Activated CD8-positive, alpha-beta memory T cell treated with anti-CD3 and anti-CD28 coated beads, Interleukin-2, amount 50 U/mL, for 4 hours (primary cell): ENCODE measurements around the gene CCDC30.
"Not testable (repeated sequence)": the region's sequence is repeated elsewhere in the genome, so short reads cannot be mapped to it uniquely, and the experiment has no call there.

Source experiments
- DNase-seq: peaks from one replicate; pipeline ENCODE4 v3.0.0-alpha.2; 2020

CCDC30 gene

DNA sequence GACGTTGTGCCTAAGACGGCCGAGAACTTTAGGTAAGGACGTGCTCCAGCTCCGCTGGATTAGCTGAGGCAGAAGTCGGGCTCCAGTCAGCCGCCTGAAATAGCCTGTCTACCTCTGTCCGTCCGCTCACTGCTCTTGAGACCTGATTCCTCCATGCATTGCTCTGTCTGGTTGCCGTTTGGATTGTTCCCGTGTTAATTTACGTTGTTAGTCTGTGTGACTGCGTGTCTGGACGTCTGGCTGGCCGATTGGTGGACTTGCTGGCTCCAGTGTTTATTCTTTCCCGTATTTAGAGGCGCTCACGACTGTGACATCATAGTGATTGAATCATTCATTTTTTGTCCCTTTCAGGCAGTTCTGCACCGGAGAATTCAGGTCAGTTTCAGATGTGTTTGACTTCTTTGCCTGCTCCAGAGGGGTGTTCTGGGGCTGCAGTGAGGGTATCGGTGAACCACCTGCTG, 195.8 kb downstream of the CCDC30 start:
- no peak for DNase-seq

DNA sequence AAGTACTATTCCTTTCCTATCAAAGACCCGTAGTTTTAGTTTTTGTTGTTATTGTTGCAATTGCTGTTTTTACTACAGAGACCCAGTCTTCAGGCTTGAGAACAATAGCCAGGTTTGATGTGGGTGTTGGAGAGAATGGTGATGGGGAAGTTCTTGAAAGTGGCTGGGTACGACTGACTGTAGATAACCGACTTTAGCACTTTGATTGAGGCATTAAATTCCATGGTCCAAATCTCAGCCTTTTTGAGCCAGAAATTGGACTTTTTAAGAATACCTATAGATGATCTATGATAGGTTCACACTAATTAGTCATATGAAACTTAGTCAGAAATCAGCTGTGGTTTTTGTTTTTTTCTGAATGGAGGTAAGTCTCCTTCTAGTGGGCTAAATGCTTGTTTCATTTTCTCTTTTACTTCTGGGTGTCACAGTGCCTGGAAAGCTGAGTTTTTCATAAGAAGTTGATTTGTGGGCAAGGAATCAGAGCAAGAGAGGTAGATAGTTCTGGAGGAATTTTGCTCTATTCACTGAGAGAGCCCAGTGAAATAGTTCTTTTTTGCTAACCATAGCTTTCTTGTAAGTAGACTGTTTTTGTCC, 197.9 kb downstream of the CCDC30 start:
- DNase-seq, result no peak

DNA sequence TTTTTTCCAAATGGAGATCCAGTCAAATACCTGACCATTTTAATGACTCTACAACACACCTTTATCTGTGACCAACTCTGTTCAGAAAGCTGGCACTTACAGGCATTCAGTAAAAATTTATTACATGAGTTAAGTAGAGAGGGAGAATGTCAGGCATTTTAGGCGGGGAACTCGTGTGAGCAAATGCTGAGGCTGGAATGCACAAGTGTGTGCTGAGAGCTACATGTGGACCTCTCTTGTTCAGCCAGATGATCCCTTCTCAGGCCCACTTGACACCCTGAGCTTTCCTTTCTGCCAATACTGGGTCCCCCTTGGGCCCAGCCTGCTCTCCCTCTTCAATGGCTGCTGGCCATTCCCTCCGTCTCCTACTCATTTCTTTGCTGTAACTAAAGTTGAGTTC, 206.8 kb downstream of the CCDC30 start:
- no peak for DNase-seq

DNA sequence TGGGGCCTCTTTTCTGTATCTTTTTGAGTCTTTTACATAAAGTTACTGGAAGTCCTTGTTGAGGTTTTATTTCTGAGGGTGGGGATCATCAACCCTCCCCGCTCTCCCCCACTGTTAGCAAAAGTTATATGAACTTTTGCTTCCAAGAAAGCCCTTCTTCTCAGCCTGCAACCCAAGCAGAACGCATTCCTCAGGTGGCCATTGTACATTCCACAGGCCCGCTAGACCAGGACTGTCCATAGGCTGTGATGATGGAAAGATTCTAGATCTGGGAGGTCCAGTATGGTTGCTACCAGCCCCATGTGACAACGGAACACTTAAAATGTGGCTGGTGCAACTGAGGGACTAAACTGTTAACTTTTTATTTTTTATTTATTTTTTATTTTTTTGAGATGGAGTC, 207.3 kb downstream of the CCDC30 start:
- DNase-seq, result no peak

DNA sequence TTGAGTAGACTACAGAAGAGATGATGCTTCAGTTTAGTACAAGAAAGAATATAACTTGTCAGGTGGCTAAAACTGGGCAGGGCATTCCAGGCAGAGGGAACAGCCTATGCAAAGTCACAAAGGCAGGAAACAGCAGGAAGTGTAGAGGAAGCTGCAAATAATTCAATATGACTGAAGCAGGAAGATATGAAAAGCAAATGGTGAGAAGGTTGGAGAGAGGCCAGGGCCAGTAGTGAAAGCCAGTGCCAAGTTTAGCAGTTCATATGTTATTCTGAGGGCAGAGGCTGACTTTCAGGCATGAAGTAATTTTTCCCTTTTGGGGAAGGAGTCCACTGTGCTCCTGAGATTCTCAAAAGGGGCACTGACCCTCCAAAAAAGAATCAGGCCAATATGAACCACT, 211.1 kb downstream of the CCDC30 start:
- no peak for DNase-seq

DNA sequence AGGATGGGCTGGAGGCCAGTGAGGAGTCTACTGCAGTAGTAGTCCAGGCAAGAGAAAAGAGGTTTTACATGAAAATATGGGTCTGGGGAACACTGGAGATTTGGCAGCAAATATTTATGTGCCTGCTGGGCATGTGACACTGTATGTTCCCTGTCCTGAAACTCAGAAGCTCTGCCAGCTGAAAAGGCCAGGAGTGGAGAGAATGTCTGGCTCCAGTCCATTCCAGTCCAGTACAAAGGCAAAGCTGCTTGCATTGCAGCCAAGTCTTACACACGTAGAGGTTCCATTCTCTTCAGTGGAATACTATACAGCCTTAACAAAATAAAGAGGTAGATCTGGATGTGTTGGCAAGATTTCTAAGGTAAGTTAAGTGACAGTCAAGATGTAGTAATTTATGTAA, 211.6 kb downstream of the CCDC30 start:
- no peak for DNase-seq

DNA sequence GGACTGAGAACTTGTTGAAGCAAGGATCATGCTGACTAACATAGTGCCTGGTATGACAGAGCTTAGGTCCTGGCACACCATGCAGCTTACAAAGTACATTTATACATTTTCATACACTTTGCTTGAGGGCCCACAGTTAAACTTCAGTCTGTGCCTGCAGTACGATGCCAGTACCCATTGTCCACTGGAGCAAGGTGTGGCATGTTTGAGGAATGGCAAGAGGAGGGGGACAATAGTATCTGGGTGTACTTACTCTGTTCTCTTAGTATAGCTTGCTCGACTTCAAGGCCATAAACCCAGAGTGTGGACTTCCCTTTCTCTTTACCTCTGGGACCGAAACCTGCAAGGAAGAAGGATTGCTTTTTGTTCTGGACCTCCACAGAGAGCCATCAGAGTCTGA, 212.4 kb downstream of the CCDC30 start:
- DNase-seq, result no peak

DNA sequence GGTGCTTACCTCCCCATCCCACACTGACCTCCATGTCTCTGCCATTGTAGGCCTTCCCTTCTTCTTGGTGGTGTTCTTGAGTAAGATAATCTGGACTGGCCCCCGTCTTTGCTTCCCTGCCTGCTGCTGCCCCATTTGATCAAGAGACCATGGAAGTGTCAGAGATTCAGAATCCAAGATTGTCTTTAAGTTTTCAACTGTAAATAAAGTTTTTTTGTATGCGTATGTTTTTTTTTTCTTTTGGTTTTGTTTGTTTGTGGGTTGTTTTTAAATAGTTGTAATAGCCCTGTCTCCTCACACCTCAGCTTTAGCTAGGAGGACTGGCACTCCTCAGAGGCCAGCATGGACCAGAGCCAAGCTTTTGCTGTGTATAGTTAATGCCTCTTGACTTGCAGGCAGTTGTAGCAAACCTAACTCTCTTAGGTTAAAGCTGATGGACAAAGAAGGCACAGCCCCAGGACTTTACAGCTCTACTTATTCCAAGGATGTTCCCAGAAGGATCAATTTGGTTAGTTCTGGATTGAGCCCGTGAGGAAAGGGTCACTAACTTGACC, 213.5 kb downstream of the CCDC30 start:
- no peak for DNase-seq

DNA sequence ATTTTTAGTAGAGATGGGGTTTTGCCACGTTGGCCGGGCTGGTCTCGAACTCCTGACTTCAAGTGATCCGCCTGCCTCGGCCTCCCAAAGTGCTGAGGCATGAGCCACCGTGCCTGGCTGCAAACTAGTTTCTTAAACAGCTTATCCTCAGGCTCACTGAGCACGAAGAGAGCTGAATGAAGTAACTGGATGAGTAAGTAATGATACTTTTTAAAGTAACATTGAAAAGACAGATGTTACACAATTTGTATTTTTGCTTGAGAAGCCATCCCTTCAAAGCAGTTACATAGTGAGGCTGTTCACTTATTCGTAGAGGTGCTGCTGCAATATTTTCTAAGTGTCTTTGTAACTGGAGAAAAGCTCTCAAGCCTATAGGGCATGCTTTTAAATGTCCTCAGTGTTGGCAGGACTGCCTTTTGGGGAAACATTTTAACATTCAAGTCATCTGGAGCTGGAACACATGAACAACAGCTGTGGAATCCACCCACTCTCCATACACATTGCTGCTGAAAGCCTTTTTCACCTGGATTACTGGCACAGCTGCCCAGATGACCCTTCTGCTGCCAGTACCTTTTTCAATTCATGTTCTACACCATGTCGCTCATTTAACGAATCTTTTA, 216.4 kb downstream of the CCDC30 start:
- DNase-seq, result no peak

DNA sequence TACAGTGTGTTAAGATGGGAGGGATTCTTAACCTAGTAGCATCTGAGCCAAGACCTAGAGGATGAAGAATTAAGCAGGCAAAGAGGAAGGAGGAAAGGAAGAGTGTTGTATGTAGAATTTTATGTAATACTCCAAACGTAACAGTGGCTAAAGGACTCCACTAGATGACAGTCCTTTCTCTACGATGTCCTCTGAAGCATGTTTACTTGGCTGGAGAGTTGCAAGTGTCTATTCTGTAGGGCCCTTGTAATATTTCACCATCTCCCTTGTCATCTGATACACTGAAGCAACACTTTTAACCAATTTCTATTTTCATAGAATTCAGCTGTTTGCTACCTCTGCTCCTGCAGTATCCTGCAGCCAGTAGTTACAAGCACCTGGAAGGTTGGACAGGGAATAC, 217.0 kb downstream of the CCDC30 start:
- no peak for DNase-seq

DNA sequence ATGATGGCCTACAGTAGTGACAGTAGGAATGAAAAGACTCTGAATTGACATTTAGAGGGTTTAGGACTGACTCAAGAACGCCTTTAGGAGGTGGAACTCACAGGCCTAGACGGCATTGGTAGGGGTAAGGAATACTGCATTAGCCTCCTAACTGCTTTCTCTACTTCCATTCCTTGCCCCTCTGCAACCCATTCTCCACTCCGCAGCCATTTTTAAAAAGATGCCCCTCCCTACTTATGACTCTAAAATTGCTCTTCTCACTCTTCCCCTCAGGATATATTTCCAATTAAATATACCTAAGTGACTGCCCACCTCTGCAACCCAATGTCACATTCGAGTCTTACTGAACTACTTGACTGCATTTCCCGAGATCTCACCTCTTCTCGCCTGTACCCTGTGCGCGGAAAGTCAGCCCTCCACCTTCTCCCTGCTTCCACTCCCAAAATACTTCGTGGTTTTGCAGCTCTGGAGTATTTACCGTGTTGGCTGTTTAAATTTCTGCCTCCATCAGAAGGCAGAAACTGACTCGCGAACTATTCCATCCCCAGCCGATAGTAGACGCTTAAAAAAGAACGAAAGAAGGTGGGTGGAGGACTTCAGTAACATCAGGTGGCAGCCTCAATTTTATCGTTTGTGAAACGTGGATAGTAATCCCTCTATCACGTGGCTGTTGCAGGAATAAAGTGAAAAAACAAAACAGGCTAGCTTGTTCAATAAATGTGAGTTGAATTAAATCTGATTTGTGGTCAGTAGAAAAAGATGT, 218.0 kb downstream of the CCDC30 start:
- DNase-seq, result no peak

DNA sequence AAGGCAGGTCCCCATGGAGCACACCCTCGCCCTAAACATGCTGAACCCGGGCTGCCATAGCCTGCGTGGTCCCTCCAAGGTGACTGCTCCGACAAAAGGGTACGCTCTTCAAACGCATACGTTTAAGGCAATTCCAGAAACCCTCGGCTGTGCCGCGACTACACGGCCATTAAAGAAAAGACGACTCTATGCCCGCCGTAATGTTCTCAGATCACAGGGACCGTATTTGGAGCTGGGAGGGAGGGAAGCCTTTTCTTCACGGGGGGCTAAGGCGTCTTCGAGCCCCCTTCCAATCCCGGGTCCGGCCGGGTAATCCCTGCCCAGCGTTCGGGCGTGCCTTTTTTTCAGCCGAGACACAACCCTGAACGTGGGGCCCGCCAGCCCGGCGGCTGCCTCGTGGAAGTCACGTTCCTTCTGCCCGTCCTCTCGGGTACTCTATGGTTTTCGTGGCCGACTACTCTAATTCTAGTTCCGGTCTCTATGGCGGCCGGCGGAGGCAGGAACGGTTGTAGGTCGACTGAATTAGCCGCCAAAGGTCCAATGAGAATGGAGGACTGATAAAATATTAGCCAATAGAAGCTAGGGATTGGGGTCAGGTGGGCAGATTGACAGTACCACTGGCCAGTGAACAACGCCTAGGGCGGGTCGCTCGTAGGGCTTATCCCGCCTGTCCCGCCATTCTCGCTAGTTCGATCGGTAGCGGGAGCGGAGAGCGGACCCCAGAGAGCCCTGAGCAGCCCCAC, 218.8 kb downstream of the CCDC30 start, which contains the start of gene YBX1:
TSS of gene YBX1 (plus strand) at position 678 of the 743 bp plus-strand sequence. CDS start 148 bp downstream, outside the sequence.
- DNase-seq, result peak; percentile 93

DNA sequence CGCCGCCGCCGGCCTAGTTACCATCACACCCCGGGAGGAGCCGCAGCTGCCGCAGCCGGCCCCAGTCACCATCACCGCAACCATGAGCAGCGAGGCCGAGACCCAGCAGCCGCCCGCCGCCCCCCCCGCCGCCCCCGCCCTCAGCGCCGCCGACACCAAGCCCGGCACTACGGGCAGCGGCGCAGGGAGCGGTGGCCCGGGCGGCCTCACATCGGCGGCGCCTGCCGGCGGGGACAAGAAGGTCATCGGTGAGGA, 219.3 kb downstream of the CCDC30 start:
- not testable (repeated sequence) for DNase-seq

DNA sequence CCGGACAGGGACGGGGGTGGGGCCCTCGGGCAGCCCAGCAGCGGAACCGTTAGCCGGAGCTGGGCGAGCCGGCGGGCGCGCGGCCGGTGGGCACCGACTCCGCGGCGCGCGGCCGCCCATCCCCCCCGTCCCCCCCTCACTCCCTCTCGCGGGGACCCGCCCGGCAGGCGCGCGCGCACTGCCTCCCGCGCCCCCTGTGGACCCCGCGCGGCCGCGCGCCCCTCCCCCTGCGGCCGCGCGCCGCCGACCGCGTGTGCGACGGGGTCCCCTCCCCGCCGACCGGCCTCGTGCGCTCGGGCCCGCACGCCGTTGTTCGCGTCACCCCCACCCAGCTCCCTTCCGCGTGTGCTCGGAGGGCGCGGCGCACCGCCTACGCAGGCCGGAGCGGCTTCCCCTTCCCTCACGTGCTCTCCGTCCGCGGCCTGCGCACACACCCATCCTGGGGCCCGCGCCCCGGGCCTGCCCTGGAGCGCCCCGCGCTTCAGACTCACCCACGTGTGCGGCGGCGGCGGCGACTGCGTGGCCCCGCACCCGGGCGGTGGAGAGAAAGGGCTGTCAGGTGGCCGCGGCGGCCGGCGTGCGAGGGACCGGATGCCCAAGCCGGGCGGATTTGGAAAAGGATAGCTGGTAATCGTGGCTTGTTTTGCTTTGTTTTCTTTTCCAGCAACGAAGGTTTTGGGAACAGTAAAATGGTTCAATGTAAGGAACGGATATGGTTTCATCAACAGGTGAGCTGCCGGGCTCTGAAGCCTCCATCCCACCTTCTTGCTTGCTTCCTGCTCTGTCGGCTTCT, 219.8 kb downstream of the CCDC30 start:
- DNase-seq, result peak; percentile 70

DNA sequence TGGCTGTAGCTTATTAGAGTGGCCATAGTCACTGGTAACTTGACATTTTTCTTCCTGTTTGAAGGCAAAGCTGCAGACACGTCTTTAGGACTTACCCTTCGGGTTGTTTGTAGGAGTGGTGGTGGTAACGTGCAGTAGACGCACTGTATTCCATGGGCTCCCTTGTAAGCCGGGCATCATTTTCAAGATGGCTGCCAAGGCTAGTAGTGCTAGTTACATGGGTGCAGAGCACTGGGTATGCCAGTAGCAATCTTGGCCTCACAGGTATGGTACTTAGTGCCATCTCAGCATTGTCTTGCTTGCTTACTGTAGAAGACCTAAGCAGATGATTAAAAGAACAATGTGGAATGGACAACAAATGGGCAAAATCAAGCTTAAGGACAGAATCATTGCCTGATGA, 221.1 kb downstream of the CCDC30 start:
- no peak for DNase-seq

DNA sequence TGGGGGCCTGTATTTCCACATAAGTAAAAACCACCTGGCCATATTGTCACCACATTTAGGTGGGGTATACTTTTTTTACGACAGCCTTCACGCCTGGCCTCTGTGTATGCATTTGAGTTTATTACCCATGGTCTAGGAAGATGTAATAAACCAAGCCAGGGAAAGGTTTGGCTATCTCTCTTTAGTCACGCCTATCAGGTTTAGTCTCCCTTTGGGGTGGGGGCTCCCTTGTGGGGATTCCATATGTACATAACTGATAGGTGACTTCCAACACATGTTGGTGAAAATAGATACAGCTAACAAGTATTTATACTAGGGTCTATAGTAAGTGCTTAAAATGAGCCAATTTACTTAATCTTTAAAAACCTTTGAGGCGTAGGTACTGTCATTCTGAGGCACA, 223.3 kb downstream of the CCDC30 start:
- no peak for DNase-seq

DNA sequence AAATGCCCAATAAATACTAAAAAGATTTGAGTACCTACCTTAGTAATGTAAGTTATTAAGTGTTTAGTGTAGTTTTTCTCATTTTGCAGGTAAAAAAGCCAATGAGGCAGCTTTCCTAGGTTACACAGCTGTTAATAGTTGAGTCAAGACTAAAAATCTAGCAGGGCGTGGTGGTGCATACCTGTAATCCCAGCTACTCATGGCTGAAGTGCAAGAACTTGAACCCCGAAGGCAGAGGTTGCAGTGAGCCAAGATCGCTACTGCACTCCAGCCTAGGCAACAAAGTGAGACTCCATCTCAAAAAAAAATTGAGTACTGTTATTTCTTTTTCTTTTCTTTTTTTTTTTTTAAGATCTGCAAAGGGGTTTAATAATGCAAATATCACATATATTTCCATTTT, 226.8 kb downstream of the CCDC30 start:
- DNase-seq, result no peak

DNA sequence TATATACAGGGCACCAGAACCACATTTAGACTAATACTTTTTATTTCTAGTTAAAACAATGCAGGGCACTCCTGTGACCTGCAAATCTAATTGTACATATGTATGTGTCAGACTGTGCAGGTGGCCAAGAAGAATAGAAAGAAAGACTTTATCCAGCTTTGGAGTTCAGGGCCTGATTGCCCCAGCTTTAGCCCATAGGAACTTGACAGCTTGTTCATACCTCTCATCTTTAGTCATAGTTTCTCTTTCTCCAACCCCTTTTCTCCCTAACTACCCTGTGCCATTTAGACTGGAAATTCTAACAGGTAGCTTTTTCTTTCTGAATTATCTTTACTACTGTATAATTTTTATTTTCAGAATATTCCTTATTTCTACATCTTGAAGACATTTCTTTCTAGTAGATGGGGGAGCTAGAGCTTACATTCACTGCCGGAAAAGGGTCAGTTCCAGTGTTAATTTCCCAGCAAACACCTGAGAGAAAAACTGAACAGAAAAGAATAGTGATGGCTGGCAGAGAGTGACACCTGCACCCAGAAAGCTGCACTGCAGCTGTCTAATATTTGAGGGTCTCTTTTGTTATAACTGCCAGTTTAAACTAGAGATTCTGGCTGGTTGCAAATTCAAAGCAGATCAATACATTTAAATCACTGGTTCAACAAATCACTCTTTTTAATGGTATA, 227.5 kb downstream of the CCDC30 start:
- DNase-seq, result no peak

DNA sequence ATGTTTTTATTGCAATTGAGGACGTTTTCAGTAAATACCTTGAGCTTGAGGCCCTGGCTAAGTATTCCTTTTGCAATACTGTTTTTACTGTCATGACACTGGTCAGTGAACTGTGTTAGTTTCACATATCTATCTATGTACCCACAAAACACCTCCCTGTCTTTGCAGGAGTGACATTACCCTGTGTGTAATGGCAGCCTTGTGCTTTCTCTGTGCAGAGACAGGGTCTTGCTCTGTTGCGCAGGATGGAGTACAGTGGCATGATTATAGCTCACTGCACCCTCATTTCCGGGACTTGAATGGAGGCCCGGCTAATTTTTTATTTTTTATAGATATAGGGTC, 228.0 kb downstream of the CCDC30 start:
- no peak for DNase-seq

DNA sequence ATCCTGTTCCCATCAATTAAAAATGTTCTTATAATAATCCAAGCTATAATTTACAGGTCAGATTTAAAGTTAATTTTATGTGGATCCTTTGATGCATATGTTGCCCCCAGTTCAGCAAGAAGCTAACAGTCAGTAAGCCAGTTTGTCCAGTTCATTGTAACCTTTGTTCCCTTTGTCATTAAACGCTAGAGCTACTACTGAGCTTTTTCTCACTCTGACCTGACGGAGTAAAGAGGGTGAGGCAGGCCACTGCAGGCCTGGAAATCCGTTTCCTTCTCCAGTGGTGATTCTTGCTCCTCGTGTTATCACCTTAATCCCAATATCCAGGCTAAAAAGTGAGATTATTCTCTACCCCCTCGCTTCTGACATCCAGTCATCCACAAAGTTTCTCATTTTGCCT, 229.4 kb downstream of the CCDC30 start:
- DNase-seq, result no peak

DNA sequence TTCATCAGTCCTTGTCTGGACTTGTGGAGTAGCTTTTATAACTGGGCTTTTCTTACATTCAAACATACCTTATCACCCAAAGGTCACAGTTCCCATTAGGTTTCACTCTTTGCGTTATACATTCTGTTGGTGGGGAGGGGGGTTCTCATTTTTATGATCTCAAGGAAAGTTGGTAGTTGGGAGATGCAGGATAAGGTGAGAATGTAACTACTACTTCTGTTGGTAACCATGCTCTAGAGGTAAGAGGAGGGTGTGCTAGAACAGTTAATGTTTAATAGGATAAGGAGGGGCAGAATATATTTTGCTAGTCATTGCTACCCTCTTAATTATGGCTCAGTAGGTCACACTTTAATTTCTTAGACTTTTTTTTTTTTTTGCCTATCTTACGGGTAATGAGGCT, 229.8 kb downstream of the CCDC30 start:
- no peak for DNase-seq
